Measurements from ENCODE around the gene TMSB4X. TPM values are rescaled to one million over a fixed set of nuclear protein-coding genes. Genes with fewer than 3 reads are reported as not detected.

TMSB4X gene
- total and polyA plus RNA-seq, 2 of the 8 experiments (the other 6 are each of a cell fraction or from before 2014, with no cell fraction given), result 2,063 to 2,112 TPM

DNA sequence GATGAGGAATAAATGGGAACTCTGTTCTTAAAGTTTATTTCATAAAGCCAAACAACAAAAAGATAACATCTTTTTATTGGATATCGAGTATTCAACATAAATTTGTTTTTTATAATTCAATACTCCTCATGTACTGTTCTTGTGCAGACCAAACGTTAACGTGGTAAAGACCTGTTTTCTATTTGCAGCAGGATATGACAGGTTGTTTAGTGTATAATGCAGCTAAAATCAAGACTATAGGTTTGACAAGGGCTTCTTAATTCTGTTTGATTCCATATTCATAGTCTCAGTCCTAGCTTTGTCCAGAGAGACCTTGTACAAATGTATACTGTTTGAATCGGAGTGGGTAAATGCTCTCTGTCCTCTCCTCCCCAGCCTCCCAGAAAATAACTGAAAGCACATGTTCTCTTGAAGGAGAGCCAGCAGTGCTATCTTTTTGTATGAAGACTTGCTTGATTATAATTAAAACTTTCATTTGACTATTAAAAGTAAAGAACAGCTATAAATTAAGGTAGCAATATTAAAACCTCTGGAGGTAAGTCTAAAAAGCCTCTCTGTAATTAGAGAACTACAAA is 17.7 kb downstream of the TMSB4X start:
- no peaks in the 10 kb centered on the region for H3K4me1 ChIP-seq (replicated peaks in 1 of 4; ENCODE audit: control insufficient read depth in 3 of 4, insufficient read depth in 4 of 4, low read length in 3 of 4)

More for the DNA sequence above, 17.7 kb downstream of the TMSB4X start:
- TF ChIP-seq NANOG (IDR thresholded peaks at IDR 0.05; ENCODE audit: insufficient read depth, low read depth, low read length, poor library complexity, severe bottlenecking), result no peak
- no peak for TF ChIP-seq GABPA (IDR thresholded peaks at IDR 0.05; ENCODE audit: borderline replicate concordance, insufficient read depth, low read length)
- TF ChIP-seq, protein P1, sequence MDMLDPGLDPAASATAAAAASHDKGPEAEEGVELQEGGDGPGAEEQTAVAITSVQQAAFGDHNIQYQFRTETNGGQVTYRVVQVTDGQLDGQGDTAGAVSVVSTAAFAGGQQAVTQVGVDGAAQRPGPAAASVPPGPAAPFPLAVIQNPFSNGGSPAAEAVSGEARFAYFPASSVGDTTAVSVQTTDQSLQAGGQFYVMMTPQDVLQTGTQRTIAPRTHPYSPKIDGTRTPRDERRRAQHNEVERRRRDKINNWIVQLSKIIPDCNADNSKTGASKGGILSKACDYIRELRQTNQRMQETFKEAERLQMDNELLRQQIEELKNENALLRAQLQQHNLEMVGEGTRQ (IDR thresholded peaks at IDR 0.05; ENCODE audit: low read length), result no peak
- TF ChIP-seq YY1 (IDR thresholded peaks at IDR 0.05; ENCODE audit: low read depth, low read length), result no peak
- TF ChIP-seq SIX5 (IDR thresholded peaks at IDR 0.05; ENCODE audit: low read depth, low read length), result no peak
- no peak for TF ChIP-seq CEBPB (IDR thresholded peaks at IDR 0.05; ENCODE audit: low read depth, low read length)
- no peak for TF ChIP-seq GTF2F1 (IDR thresholded peaks at IDR 0.05; ENCODE audit: borderline replicate concordance, low read depth, low read length)
- no peak for TF ChIP-seq EGR1 (IDR thresholded peaks at IDR 0.05; ENCODE audit: borderline replicate concordance, low read depth, low read length)
- TF ChIP-seq SP4 (IDR thresholded peaks at IDR 0.05; ENCODE audit: low read length), result no peak
- Histone ChIP-seq H3K36me3 (ENCODE audit: control insufficient read depth in 2 of 4, insufficient read depth in 4 of 4, low read length in 3 of 4) (no peaks in the 10 kb centered on the region), H3K23me2 (ENCODE audit: low read depth, low read length) (no peaks in the 10 kb centered on the region), H3K27me3 (replicated peaks in 1 of 4; ENCODE audit: control insufficient read depth in 3 of 4, extremely low read depth in 1 of 4, insufficient read depth in 3 of 4, low read length in 3 of 4) (no peaks in the 10 kb centered on the region), H3K18ac (ENCODE audit: extremely low read depth, low read length) (no peak overlapping the region), H4K20me1 (replicated peaks in 1 of 2; ENCODE audit: control insufficient read depth in 1 of 2, insufficient read depth in 2 of 2, low read length in 2 of 2) (no peaks in the 10 kb centered on the region), H3K27ac (ENCODE audit: low read depth, low read length) (no peak overlapping the region), H3K4ac (replicated peaks; ENCODE audit: insufficient read length, low read depth, low read length) (no peak overlapping the region), H3K9me3 (ENCODE audit: insufficient read depth in 2 of 2, low read depth in 1 of 2, low read length in 1 of 2) (no peaks in the 10 kb centered on the region), H3K14ac (ENCODE audit: insufficient read length) (no peak overlapping the region), H2BK5ac (ENCODE audit: low read depth, low read length) (no peak overlapping the region), H2BK20ac (ENCODE audit: low read length) (no peak overlapping the region), H3K9ac (replicated peaks in 1 of 4; ENCODE audit: extremely low read depth in 1 of 4, low read depth in 3 of 4, low read length in 3 of 4) (no peak overlapping the region), H4K5ac (ENCODE audit: insufficient read length, low read depth, low read length) (no peak overlapping the region), H4K91ac (replicated peaks; ENCODE audit: insufficient read length, low read length) (no peak overlapping the region), H3K56ac (replicated peaks; ENCODE audit: insufficient read length, low read depth, low read length) (no peak overlapping the region), H3K4me2 (ENCODE audit: insufficient read depth in 1 of 2, low read depth in 2 of 2, low read length in 2 of 2) (no peak overlapping the region), H3K23ac (ENCODE audit: insufficient read length) (no peak overlapping the region), H2BK15ac (ENCODE audit: low read length) (no peak overlapping the region), H3K4me3 (ENCODE audit: extremely low read depth in 1 of 4, insufficient read depth in 2 of 4, low read depth in 3 of 4, low read length in 4 of 4) (no peak overlapping the region), H4K8ac (ENCODE audit: extremely low read depth, insufficient read depth, low read length) (no peak overlapping the region), H3K79me1 (ENCODE audit: low read depth, low read length) (no peaks in the 10 kb centered on the region), H2BK120ac (replicated peaks; ENCODE audit: low read depth, low read length) (no peak overlapping the region), H2AK5ac (ENCODE audit: low read depth, low read length) (no peak overlapping the region), H2AFZ (ENCODE audit: low read length) (no peak overlapping the region), H3K79me2 (ENCODE audit: control insufficient read depth in 1 of 2, insufficient read depth in 2 of 2, low read length in 2 of 2) (no peaks in the 10 kb centered on the region), H2BK12ac (ENCODE audit: low read depth, low read length) (no peak overlapping the region)
- DNase-seq (ENCODE audit: low read depth in 1 of 2, low spot score in 2 of 2), result no peak
- FAIRE-seq, result no peak
- ChIA-PET POLR2A (ENCODE audit: partially characterized antibody) (no interaction called here), CTCF (ENCODE audit: partially characterized antibody) (interaction anchor here (1.0 kb wide), 1 partner anchor 46 kb away, joined by 3 read pairs; no protein-coding TSS in a partner anchor)
- WGBS, 2 experiments (ENCODE audit: extremely low coverage in 1 of 2, insufficient coverage in 1 of 2, insufficient read length in 1 of 2, insufficient replicate concordance in 2 of 2, low coverage in 1 of 2, low lambda C conversion rate in 2 of 2, missing lambda C conversion rate in 1 of 2), result 69% methylated on average over 4 of the region's 4 CpGs; no CpG with 5 or more reads in 1 of the 2 experiments

Data from H1 (cell line).